ENCODE results near the gene MAMDC2. TPM values are rescaled to one million over a fixed set of nuclear protein-coding genes. Genes with fewer than 3 reads are reported as not detected.

The MAMDC2 gene
- polyA plus RNA-seq, 2 donors: 3.3 to 7.0 TPM

DNA sequence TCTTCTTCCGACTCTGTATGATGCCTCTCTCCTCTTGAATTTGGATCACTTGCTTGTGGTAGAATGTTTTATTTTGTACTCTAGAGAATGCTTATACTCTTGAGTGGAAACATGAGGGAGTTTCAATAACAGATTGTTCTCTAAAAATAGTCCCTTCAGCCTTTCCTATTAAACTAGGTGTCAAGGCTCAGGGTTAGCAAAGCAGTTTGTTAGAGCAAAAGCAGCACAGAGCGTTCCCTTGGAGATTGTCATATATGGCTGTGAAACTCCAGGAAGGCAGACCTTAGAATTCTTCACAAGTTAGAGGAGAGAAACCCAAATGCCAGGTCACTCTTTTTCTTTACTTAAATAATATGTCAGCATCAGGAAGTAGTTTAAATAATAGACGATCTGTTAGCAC, 33.0 kb downstream of the MAMDC2 start:
- Histone ChIP-seq H3K27ac (ENCODE audit: low read depth in 2 of 2, low read length in 1 of 2) (no peak overlapping the region), H3K36me3 (ENCODE audit: control insufficient read depth in 2 of 2, insufficient read depth in 2 of 2, low read length in 1 of 2) (no peaks in the 10 kb centered on the region), H3K27me3 (ENCODE audit: control insufficient read depth in 1 of 2, insufficient read depth in 2 of 2, low read length in 2 of 2) (no peaks in the 10 kb centered on the region), H3K4me3 (ENCODE audit: low read depth in 1 of 2, low read length in 2 of 2) (no peak overlapping the region), H3K9me3 (ENCODE audit: control insufficient read depth in 2 of 2, insufficient read depth in 1 of 2, low read depth in 1 of 2, low read length in 1 of 2) (peaks cover 0 to 2% of the 10 kb centered on the region in 2 donors), H3K4me1 (ENCODE audit: control insufficient read depth in 2 of 2, insufficient read depth in 2 of 2, low read length in 1 of 2) (peaks cover 0 to 3% of the 10 kb centered on the region in 2 donors)
- 66 to 69% methylated on average over 3 of the region's 3 CpGs for WGBS, 2 donors

DNA sequence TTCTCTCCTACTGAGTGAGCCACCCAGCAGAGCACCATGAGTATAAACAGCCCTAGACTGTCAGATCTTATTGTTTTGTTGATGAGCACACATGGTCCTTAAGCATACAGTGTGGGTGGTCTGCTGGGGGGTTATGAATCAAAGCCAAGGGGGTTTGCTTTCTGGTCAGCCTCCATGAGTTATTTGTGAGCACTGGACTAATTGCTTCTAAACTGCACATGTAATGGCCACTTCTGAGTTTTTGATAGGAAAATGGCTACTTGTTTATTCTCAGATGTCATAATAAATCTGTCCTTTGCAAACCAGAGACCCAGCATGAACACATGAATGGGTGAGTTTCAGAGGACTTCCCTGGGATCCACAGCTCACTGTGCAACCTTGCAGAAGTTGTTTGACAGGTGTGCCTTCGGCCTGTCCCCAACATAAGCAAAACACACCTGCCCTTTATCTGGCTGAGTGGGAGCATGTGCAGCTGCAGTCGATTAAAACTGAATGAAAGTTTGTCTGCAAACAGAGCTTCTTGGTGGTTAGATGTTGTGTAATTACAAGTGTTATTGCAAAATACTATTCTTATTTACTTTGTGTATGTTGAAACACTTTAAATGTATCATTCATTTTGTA, 35.9 kb downstream of the MAMDC2 start:
- H3K4me1 ChIP-seq (ENCODE audit: control insufficient read depth in 2 of 2, insufficient read depth in 2 of 2, low read length in 1 of 2): no peaks in the 10 kb centered on the region
- peak overlapping the region in 1 of 2 donors; percentile 57 for H3K27ac ChIP-seq (ENCODE audit: low read depth in 2 of 2, low read length in 1 of 2)
- WGBS, 2 donors: 28 to 38% methylated on average over 2 of the region's 2 CpGs
- peaks cover 0 to 2% of the 10 kb centered on the region in 2 donors for H3K9me3 ChIP-seq (ENCODE audit: control insufficient read depth in 2 of 2, insufficient read depth in 1 of 2, low read depth in 1 of 2, low read length in 1 of 2)
- no peaks in the 10 kb centered on the region for H3K36me3 ChIP-seq (ENCODE audit: control insufficient read depth in 2 of 2, insufficient read depth in 2 of 2, low read length in 1 of 2)
- no peak overlapping the region for H3K4me3 ChIP-seq (ENCODE audit: low read depth in 1 of 2, low read length in 2 of 2)
- no peaks in the 10 kb centered on the region for H3K27me3 ChIP-seq (ENCODE audit: control insufficient read depth in 1 of 2, insufficient read depth in 2 of 2, low read length in 2 of 2)

DNA sequence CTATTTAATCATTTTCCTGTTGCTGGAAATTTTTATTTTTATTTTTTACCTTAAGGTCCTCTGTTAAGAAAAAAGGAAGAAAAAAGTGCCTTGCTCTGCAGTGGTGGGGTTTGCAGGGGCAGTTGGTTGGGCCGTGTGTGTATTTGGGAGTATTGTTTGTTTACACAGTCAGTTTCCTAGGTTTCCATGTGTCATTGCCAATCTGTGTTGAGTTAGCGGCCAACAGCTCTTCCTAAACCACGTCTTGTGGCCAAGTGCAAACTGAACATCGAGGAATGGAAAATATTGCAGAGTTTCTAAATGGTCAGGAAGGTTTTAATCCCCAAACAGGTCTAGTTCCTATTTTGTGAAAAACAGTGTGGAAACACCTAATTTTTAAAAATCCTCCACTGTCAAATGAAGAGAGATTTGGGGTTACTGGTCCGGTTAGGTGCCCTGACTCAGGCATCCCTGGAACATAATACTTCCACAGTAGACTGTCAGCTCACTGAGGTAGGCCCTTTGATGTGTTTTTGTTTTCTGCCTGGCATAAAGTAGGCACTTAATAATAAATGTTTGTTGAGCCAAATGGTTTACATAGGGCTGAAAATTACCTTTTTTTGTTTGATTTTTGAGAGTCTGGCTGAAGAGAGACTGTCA, 37.0 kb downstream of the MAMDC2 start:
- Histone ChIP-seq H3K27me3 (ENCODE audit: control insufficient read depth in 1 of 2, insufficient read depth in 2 of 2, low read length in 2 of 2) (no peaks in the 10 kb centered on the region), H3K27ac (ENCODE audit: low read depth in 2 of 2, low read length in 1 of 2) (peak overlapping the region; percentile 11 to 20), H3K9me3 (ENCODE audit: control insufficient read depth in 2 of 2, insufficient read depth in 1 of 2, low read depth in 1 of 2, low read length in 1 of 2) (peaks cover 0 to 2% of the 10 kb centered on the region in 2 donors), H3K36me3 (ENCODE audit: control insufficient read depth in 2 of 2, insufficient read depth in 2 of 2, low read length in 1 of 2) (no peaks in the 10 kb centered on the region), H3K4me3 (ENCODE audit: low read depth in 1 of 2, low read length in 2 of 2) (no peak overlapping the region), H3K4me1 (ENCODE audit: control insufficient read depth in 2 of 2, insufficient read depth in 2 of 2, low read length in 1 of 2) (no peaks in the 10 kb centered on the region)
- WGBS, 2 donors: 8 to 11% methylated on average over 5 of the region's 5 CpGs

DNA sequence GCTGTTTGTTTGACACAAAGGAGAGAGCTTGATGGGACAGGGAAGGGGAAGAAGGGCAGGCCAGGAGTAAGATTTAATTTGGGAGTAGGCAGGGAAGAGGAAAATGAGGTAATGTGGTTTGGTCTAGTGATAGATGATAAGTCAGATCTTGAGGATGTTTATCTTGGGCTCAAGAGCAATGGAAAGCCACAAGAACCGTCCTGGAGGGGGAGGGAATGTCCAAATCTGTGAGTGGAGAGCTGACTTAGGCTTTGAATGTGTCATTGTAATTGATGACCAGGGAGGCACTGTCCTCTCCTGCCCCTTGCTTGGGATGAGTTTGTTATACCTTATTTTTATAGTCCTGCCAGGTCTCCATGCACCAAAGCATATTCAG, 37.5 kb downstream of the MAMDC2 start:
- H3K36me3 ChIP-seq (ENCODE audit: control insufficient read depth in 2 of 2, insufficient read depth in 2 of 2, low read length in 1 of 2): no peaks in the 10 kb centered on the region
- WGBS, 2 donors: 5 to 25% methylated on average over 1 of the region's 1 CpG
- H3K27ac ChIP-seq (ENCODE audit: low read depth in 2 of 2, low read length in 1 of 2): peak overlapping the region; percentile 9 to 11
- H3K27me3 ChIP-seq (ENCODE audit: control insufficient read depth in 1 of 2, insufficient read depth in 2 of 2, low read length in 2 of 2): no peaks in the 10 kb centered on the region
- H3K9me3 ChIP-seq (ENCODE audit: control insufficient read depth in 2 of 2, insufficient read depth in 1 of 2, low read depth in 1 of 2, low read length in 1 of 2): peaks cover 0 to 2% of the 10 kb centered on the region in 2 donors
- no peak overlapping the region for H3K4me3 ChIP-seq (ENCODE audit: low read depth in 1 of 2, low read length in 2 of 2)
- no peaks in the 10 kb centered on the region for H3K4me1 ChIP-seq (ENCODE audit: control insufficient read depth in 2 of 2, insufficient read depth in 2 of 2, low read length in 1 of 2)

DNA sequence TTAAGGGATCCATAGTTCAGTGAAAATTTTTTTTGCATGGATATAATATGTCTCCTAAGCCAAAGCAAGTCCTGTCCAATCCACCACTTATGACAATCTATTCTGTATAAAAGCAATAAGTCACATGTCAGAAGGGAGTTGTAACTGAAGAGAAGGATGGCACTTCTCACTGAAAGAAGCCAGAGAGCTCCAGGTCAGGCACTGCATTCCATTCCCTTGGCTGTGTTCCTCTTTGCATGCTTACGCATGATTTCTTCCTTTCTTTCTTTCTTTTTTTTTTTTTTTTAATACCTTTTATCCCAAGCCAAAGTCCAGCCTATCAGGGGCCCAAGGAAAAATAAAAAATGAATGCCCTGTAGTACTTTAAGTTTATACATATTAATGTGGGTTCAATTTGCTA, 39.8 kb downstream of the MAMDC2 start:
- WGBS, 2 donors: 34 to 44% methylated on average over 1 of the region's 1 CpG
- H3K4me1 ChIP-seq (ENCODE audit: control insufficient read depth in 2 of 2, insufficient read depth in 2 of 2, low read length in 1 of 2): peaks cover 0 to 2% of the 10 kb centered on the region in 2 donors
- no peak overlapping the region for H3K27ac ChIP-seq (ENCODE audit: low read depth in 2 of 2, low read length in 1 of 2)

DNA sequence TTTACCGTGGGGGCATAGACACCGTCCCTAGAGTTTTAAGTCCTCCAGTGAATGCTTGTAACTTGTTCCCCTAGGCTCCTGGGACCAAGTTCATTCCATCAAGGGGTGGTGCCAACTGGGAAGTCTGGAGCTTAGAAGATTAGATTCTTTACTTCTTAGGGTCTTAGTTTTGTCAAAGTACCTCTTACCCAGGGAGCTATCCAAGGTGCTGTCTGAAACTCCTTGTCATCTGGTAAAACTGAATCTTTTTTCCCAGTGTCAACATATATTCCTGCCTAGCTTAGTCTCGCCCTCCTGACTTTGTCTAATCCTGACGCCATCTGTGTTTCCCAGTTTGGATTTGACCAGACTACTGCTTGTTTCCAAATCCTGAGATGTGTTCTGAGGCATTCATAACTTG, 41.6 kb downstream of the MAMDC2 start:
- Histone ChIP-seq H3K4me1 (ENCODE audit: control insufficient read depth in 2 of 2, insufficient read depth in 2 of 2, low read length in 1 of 2) (peaks cover 0 to 2% of the 10 kb centered on the region in 2 donors), H3K9me3 (ENCODE audit: control insufficient read depth in 2 of 2, insufficient read depth in 1 of 2, low read depth in 1 of 2, low read length in 1 of 2) (no peaks in the 10 kb centered on the region), H3K27ac (ENCODE audit: low read depth in 2 of 2, low read length in 1 of 2) (no peak overlapping the region), H3K36me3 (ENCODE audit: control insufficient read depth in 2 of 2, insufficient read depth in 2 of 2, low read length in 1 of 2) (no peaks in the 10 kb centered on the region), H3K27me3 (ENCODE audit: control insufficient read depth in 1 of 2, insufficient read depth in 2 of 2, low read length in 2 of 2) (no peaks in the 10 kb centered on the region), H3K4me3 (ENCODE audit: low read depth in 1 of 2, low read length in 2 of 2) (no peak overlapping the region)
- WGBS, 2 donors: 73 to 78% methylated on average over 4 of the region's 4 CpGs

More for the DNA sequence above, 39.8 kb downstream of the MAMDC2 start:
- Histone ChIP-seq H3K9me3 (ENCODE audit: control insufficient read depth in 2 of 2, insufficient read depth in 1 of 2, low read depth in 1 of 2, low read length in 1 of 2) (peaks cover 0 to 2% of the 10 kb centered on the region in 2 donors), H3K4me3 (ENCODE audit: low read depth in 1 of 2, low read length in 2 of 2) (no peak overlapping the region), H3K36me3 (ENCODE audit: control insufficient read depth in 2 of 2, insufficient read depth in 2 of 2, low read length in 1 of 2) (no peaks in the 10 kb centered on the region), H3K27me3 (ENCODE audit: control insufficient read depth in 1 of 2, insufficient read depth in 2 of 2, low read length in 2 of 2) (no peaks in the 10 kb centered on the region)

DNA sequence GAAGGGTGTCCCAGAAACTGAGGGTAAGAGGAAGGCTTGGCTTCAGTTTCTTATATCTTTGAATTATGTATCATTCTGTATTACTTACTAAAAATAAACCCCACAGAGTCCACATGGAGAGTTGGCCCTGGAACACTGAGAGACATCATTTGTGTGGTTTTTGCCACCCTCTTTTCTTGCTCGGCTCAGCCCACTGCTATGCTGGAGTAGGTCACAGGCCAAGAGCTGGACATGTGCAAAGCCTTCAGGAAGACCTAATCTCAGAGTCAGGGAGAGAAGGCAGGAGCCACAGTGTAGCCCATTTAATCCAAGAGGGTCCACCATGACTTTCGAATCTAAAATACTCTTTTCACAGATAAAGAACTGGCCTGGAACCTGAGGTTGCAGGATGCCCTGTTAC, 47.5 kb downstream of the MAMDC2 start:
- Histone ChIP-seq H3K4me3 (ENCODE audit: low read depth in 1 of 2, low read length in 2 of 2) (no peak overlapping the region), H3K27ac (ENCODE audit: low read depth in 2 of 2, low read length in 1 of 2) (peak overlapping the region; percentile 15 to 41), H3K4me1 (ENCODE audit: control insufficient read depth in 2 of 2, insufficient read depth in 2 of 2, low read length in 1 of 2) (peaks cover 0 to 2% of the 10 kb centered on the region in 2 donors), H3K9me3 (ENCODE audit: control insufficient read depth in 2 of 2, insufficient read depth in 1 of 2, low read depth in 1 of 2, low read length in 1 of 2) (no peaks in the 10 kb centered on the region), H3K36me3 (ENCODE audit: control insufficient read depth in 2 of 2, insufficient read depth in 2 of 2, low read length in 1 of 2) (no peaks in the 10 kb centered on the region), H3K27me3 (ENCODE audit: control insufficient read depth in 1 of 2, insufficient read depth in 2 of 2, low read length in 2 of 2) (no peaks in the 10 kb centered on the region)
- WGBS, 2 donors: 80 to 87% methylated on average over 2 of the region's 2 CpGs

DNA sequence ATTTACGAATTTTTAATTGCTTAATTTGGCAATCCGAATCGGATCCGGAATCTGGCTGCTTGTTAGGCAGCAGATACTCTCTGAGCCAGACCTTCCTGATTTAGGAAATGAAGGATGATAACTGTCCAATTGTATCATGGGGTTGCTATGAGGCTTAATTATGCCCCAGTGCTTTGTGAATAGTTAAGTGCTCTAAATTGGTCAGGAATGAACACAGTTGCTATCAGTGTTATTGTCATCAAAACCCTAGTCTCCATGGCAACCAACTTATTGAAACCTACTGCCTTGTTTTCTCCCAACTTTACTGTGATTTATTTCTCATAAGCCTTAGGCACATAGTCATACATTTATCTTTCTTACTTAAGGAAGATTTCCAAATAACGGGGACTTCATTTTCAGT, 47.9 kb downstream of the MAMDC2 start:
- no peaks in the 10 kb centered on the region for H3K36me3 ChIP-seq (ENCODE audit: control insufficient read depth in 2 of 2, insufficient read depth in 2 of 2, low read length in 1 of 2)
- no peaks in the 10 kb centered on the region for H3K9me3 ChIP-seq (ENCODE audit: control insufficient read depth in 2 of 2, insufficient read depth in 1 of 2, low read depth in 1 of 2, low read length in 1 of 2)
- 41 to 49% methylated on average over 5 of the region's 5 CpGs for WGBS, 2 donors
- H3K27me3 ChIP-seq (ENCODE audit: control insufficient read depth in 1 of 2, insufficient read depth in 2 of 2, low read length in 2 of 2): no peaks in the 10 kb centered on the region
- no peak overlapping the region for H3K27ac ChIP-seq (ENCODE audit: low read depth in 2 of 2, low read length in 1 of 2)
- no peak overlapping the region for H3K4me3 ChIP-seq (ENCODE audit: low read depth in 1 of 2, low read length in 2 of 2)
- H3K4me1 ChIP-seq (ENCODE audit: control insufficient read depth in 2 of 2, insufficient read depth in 2 of 2, low read length in 1 of 2): no peaks in the 10 kb centered on the region

DNA sequence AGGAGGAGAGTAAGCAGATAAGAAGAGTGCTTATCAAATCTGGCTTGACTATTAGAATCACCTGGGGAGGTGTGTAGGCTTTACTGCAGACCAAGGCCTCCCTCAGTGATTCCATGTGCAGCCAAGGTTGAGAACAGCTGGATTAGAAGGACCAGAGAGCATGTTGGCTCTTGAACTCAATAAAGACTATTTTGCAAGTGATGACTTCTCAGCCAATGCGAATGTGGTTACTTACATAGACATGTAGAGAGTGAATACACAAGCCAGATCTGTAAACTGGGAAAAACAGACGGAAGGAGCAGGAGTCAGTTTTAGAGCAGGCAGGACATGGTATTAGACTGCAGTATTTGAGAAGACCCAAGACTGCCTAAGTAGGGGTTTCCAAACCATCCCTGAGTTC, 48.5 kb downstream of the MAMDC2 start:
- H3K4me3 ChIP-seq (ENCODE audit: low read depth in 1 of 2, low read length in 2 of 2): no peak overlapping the region
- H3K27me3 ChIP-seq (ENCODE audit: control insufficient read depth in 1 of 2, insufficient read depth in 2 of 2, low read length in 2 of 2): no peaks in the 10 kb centered on the region
- H3K27ac ChIP-seq (ENCODE audit: low read depth in 2 of 2, low read length in 1 of 2): no peak overlapping the region
- 44 to 51% methylated on average over 2 of the region's 2 CpGs for WGBS, 2 donors
- H3K4me1 ChIP-seq (ENCODE audit: control insufficient read depth in 2 of 2, insufficient read depth in 2 of 2, low read length in 1 of 2): no peaks in the 10 kb centered on the region
- H3K9me3 ChIP-seq (ENCODE audit: control insufficient read depth in 2 of 2, insufficient read depth in 1 of 2, low read depth in 1 of 2, low read length in 1 of 2): no peaks in the 10 kb centered on the region
- H3K36me3 ChIP-seq (ENCODE audit: control insufficient read depth in 2 of 2, insufficient read depth in 2 of 2, low read length in 1 of 2): no peaks in the 10 kb centered on the region

DNA sequence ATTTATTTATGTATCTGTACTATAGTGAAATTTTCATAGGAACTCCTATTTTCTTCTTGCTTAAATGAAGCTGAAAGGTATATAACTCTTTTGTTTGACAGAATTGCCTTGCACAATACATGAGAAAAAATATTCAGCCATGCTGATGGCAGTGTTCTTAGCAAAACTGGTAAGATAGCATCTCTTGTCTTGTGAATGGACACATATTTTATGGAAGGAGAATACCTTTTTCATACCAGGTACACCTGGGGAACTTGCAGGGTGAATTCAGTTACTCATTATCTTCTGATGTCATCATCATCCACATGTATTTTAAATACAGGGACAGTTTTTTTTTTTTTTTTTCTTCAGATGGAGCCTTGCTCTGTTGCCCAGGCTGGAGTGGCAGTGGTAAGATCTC, 49.4 kb downstream of the MAMDC2 start:
- no peak overlapping the region for H3K27ac ChIP-seq (ENCODE audit: low read depth in 2 of 2, low read length in 1 of 2)
- H3K27me3 ChIP-seq (ENCODE audit: control insufficient read depth in 1 of 2, insufficient read depth in 2 of 2, low read length in 2 of 2): no peaks in the 10 kb centered on the region
- H3K9me3 ChIP-seq (ENCODE audit: control insufficient read depth in 2 of 2, insufficient read depth in 1 of 2, low read depth in 1 of 2, low read length in 1 of 2): no peaks in the 10 kb centered on the region
- H3K4me3 ChIP-seq (ENCODE audit: low read depth in 1 of 2, low read length in 2 of 2): no peak overlapping the region
- no peaks in the 10 kb centered on the region for H3K4me1 ChIP-seq (ENCODE audit: control insufficient read depth in 2 of 2, insufficient read depth in 2 of 2, low read length in 1 of 2)
- no peaks in the 10 kb centered on the region for H3K36me3 ChIP-seq (ENCODE audit: control insufficient read depth in 2 of 2, insufficient read depth in 2 of 2, low read length in 1 of 2)

Data from esophagus (tissue), 2 donors.